Type B pancreatic cell (in vitro differentiated cells): Measurements from ENCODE around the gene DEPDC5. TPM values are rescaled to one million over a fixed set of nuclear protein-coding genes. Genes with fewer than 3 reads are reported as not detected.
A peak's percentile ranks its signal among the peaks of the same experiment; 100 is the strongest.

Source experiments
- DNase-seq: peaks from one replicate; pipeline ENCODE4 v3.0.0; 2021; ENCODE audit warnings: mixed read lengths; ENCODE audit not compliant: unreplicated experiment; ENCODE audit errors: extremely low spot score
- H3K27ac Mint-ChIP-seq: 2 replicates; pipeline ENCODE4 v1.8.0; 2021; ENCODE audit warnings: mild to moderate bottlenecking, mixed read lengths
- H3K27me3 Mint-ChIP-seq: 2 replicates; pipeline ENCODE4 v1.8.0; 2021; ENCODE audit warnings: mixed read lengths
- H3K36me3 Mint-ChIP-seq: 2 replicates; pipeline ENCODE4 v1.8.0; 2021; ENCODE audit warnings: mixed read lengths
- H3K4me1 Mint-ChIP-seq: one replicate; pipeline ENCODE4 v1.8.0; 2021; ENCODE audit warnings: mixed read lengths; ENCODE audit not compliant: unreplicated experiment
- H3K4me3 Mint-ChIP-seq: 2 replicates; pipeline ENCODE4 v1.8.0; 2021; ENCODE audit warnings: mild to moderate bottlenecking, mixed read lengths
- H3K9me3 Mint-ChIP-seq: 2 replicates; pipeline ENCODE4 v1.8.0; 2021; ENCODE audit warnings: mixed read lengths
- total RNA-seq: library from RNA; stranded (reverse); gene quantifications from 2 replicates; pipeline ENCODE4 v1.2.1, GENCODE V29; 2021; ENCODE audit warnings: low replicate concordance
- TF ChIP-seq, protein P1 (sequence below): fragments of 200-600 bp; sonication (generic); conservative IDR thresholded peaks from 2 replicates; pipeline ENCODE4 v1.5.0; 2021; ENCODE audit warnings: antibody characterized with exemption, mild to moderate bottlenecking

The DEPDC5 gene
- total RNA-seq, 1 donor from 2014 or later: 40.6 TPM

DNA sequence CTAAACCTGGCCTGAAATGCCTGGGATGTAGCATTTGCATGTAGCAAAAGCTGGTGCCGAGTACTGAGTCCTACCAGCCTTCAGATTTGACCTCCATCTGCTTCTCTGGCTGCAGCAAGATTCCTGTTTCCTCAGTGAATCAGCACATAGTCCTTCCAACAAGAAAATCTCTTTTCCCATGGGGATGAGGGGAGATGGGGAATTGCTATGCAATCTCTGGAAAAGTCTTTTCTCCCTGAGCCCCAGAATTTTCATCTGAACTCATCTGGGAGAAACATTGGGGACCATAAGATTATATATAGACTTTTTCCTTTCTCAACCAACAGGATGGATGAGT, 158.6 kb downstream of the DEPDC5 start:
- H3K27me3 Mint-ChIP-seq: no peaks in the 10 kb centered on the region
- H3K36me3 Mint-ChIP-seq: peaks cover 11% of the 10 kb centered on the region
- H3K9me3 Mint-ChIP-seq: no peaks in the 10 kb centered on the region
- H3K27ac Mint-ChIP-seq: no peak overlapping the region
- DNase-seq: no peak
- H3K4me1 Mint-ChIP-seq: no peaks in the 10 kb centered on the region
- TF ChIP-seq, protein P1, sequence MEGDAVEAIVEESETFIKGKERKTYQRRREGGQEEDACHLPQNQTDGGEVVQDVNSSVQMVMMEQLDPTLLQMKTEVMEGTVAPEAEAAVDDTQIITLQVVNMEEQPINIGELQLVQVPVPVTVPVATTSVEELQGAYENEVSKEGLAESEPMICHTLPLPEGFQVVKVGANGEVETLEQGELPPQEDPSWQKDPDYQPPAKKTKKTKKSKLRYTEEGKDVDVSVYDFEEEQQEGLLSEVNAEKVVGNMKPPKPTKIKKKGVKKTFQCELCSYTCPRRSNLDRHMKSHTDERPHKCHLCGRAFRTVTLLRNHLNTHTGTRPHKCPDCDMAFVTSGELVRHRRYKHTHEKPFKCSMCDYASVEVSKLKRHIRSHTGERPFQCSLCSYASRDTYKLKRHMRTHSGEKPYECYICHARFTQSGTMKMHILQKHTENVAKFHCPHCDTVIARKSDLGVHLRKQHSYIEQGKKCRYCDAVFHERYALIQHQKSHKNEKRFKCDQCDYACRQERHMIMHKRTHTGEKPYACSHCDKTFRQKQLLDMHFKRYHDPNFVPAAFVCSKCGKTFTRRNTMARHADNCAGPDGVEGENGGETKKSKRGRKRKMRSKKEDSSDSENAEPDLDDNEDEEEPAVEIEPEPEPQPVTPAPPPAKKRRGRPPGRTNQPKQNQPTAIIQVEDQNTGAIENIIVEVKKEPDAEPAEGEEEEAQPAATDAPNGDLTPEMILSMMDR: no peak
- no peak overlapping the region for H3K4me3 Mint-ChIP-seq

DNA sequence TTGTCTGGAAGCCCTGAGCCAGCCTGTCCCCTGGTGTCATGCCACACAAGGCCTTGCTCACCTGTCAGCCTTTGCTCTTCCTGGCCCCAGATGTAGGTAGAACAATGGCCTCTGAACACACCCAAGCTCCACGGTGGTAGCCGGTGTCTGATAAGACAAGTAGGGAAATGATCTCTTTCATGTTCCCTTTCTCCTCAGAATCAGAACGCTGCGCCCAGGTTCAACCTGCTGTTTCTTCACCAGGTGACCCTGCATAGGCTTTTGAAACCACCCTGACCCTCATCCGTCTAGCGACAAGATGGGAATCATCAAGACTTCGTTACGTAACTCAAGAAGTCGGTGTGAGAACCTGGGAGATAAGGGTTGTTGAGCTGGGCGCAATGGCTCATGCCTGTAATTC, 161.8 kb downstream of the DEPDC5 start:
- H3K4me1 Mint-ChIP-seq: no peaks in the 10 kb centered on the region
- no peak overlapping the region for H3K4me3 Mint-ChIP-seq
- peak overlapping the region; percentile 41 for H3K27ac Mint-ChIP-seq
- H3K36me3 Mint-ChIP-seq: no peaks in the 10 kb centered on the region
- DNase-seq: no peak
- no peaks in the 10 kb centered on the region for H3K9me3 Mint-ChIP-seq
- no peaks in the 10 kb centered on the region for H3K27me3 Mint-ChIP-seq
- TF ChIP-seq, protein P1: no peak

DNA sequence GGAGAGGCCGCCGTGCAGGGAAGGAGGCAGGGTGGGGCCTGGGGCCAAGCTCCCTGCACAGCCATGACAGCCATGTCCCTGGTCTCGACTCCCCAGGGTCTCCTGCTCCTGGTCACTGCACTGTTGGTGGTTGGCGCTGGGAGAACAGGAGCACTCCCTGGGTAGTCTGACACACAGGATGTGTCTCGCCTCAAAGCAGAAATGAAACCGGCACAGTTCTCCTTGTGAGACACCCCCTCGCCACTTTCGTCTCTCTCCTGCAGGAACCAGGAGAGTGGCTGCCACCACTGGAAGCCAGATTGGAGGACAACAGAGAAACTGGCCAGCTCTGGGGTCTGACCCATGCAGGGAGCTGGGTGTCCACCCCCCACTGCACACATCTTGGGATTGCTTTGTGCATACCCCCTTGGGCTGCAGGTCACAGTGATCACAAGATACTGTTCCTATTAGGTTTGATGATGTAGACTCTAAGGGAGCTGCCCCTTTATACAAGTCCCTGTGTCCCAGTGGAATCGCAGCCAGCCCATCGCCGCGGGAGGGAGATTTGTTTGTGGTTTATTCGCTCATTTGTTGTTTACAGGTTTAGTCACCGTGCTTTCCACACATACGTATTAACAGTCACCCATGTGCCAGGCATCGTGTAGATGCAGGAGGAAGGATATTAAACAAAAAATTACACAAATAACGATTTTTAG, 163.6 kb downstream of the DEPDC5 start:
- TF ChIP-seq, protein P1: no peak
- H3K27ac Mint-ChIP-seq: no peak overlapping the region
- H3K4me1 Mint-ChIP-seq: no peaks in the 10 kb centered on the region
- no peak overlapping the region for H3K4me3 Mint-ChIP-seq
- no peaks in the 10 kb centered on the region for H3K36me3 Mint-ChIP-seq
- no peaks in the 10 kb centered on the region for H3K9me3 Mint-ChIP-seq
- no peak for DNase-seq
- no peaks in the 10 kb centered on the region for H3K27me3 Mint-ChIP-seq

DNA sequence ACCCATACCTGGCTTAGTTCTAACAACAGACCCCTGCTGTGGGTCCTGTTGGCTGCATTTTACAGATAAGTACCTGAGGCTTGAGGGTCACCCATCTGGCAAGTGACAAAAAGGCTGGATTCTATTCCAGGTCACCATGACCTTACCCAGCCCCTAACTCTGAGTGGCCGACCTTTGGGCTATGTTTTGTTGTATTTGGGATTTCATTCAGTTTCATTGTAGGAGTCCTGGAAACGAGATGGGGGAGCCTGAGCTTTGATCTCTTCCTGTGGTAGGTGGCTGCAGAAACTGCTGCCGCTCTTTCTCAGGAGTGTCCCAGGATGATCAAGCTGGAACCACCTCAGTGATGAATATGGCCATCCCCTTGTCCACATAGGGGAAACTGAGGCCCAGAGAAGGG, 165.9 kb downstream of the DEPDC5 start:
- no peaks in the 10 kb centered on the region for H3K36me3 Mint-ChIP-seq
- no peak for DNase-seq
- H3K27ac Mint-ChIP-seq: no peak overlapping the region
- TF ChIP-seq, protein P1: no peak
- no peaks in the 10 kb centered on the region for H3K27me3 Mint-ChIP-seq
- no peaks in the 10 kb centered on the region for H3K9me3 Mint-ChIP-seq
- peaks cover 15% of the 10 kb centered on the region for H3K4me1 Mint-ChIP-seq
- no peak overlapping the region for H3K4me3 Mint-ChIP-seq

DNA sequence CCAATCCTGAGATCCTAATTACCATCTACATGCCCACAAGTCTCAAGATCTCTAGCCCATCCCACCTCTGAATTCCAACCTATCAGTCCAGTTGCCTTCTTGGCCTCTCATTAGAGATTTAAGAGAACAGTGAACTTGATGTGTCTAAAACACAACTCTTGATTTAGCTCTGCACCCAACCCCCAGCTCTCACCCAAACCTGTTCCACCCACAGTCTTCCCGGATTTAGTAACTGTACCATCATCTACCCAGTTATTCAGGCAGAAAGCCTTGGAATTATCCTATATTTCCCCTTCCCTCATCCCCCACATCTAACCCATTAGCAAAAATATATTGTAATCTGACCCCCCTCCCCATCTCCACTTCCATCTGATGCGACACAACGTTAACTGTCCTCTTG, 166.5 kb downstream of the DEPDC5 start:
- TF ChIP-seq, protein P1: no peak
- H3K36me3 Mint-ChIP-seq: no peaks in the 10 kb centered on the region
- no peaks in the 10 kb centered on the region for H3K9me3 Mint-ChIP-seq
- DNase-seq: no peak
- H3K27ac Mint-ChIP-seq: no peak overlapping the region
- H3K4me3 Mint-ChIP-seq: no peak overlapping the region
- peaks cover 15% of the 10 kb centered on the region for H3K4me1 Mint-ChIP-seq
- H3K27me3 Mint-ChIP-seq: no peaks in the 10 kb centered on the region

DNA sequence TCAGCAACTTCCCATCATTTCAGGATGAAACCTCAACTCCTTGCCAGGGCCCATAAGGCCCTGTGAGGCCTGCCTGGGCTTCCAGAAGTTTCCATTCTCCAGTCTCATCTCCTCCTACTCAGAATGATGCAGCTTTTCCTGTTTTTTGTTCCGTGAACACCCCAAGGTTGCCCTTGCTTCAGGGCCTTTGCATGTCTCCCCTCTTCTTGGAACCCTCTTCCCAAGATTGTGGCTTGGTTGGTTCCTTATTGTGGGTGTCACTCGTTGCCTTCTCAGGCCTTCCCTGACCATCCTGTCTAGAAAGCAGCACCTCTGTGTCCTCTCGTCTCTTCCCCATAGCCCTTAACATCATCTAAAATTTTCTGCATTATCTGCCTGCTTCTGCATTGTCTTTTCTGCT, 167.3 kb downstream of the DEPDC5 start:
- Mint-ChIP-seq H3K4me3 (no peak overlapping the region), H3K9me3 (no peaks in the 10 kb centered on the region), H3K36me3 (no peaks in the 10 kb centered on the region), H3K4me1 (peaks cover 15% of the 10 kb centered on the region), H3K27ac (no peak overlapping the region), H3K27me3 (no peaks in the 10 kb centered on the region)
- TF ChIP-seq, protein P1: no peak
- no peak for DNase-seq
